HEK293 (cell line): ENCODE measurements around the gene RBM20.

ENCODE experiments used
- CTCF ChIP-seq: fragments of 450-650 bp; formaldehyde crosslinking; IDR thresholded peaks from 2 replicates; pipeline ENCODE4 v1.5.1; 2016; ENCODE audit warnings: missing biosample characterization, missing genetic modification characterization
- HOXC10 ChIP-seq: sonication (generic); formaldehyde crosslinking; IDR thresholded peaks from 2 replicates; pipeline ENCODE4 v1.8.1; 2023; ENCODE audit warnings: mild to moderate bottlenecking, missing genetic modification reagents
- REST ChIP-seq: fragments of 450-650 bp; formaldehyde crosslinking; IDR thresholded peaks from 2 replicates; pipeline ENCODE4 v1.5.1; 2016; ENCODE audit warnings: missing biosample characterization, missing genetic modification characterization
- ZBTB1 ChIP-seq: fragments of 450-650 bp; formaldehyde crosslinking; IDR thresholded peaks from 2 replicates; pipeline ENCODE4 v1.5.1; 2016; ENCODE audit warnings: missing biosample characterization, missing genetic modification characterization
- ZBTB49 ChIP-seq: fragments of 450-650 bp; formaldehyde crosslinking; IDR thresholded peaks from 2 replicates; pipeline ENCODE4 v1.5.1; 2016; ENCODE audit warnings: missing biosample characterization, missing genetic modification characterization, low read depth
- ZNF776 ChIP-seq: fragments of 450-650 bp; formaldehyde crosslinking; IDR thresholded peaks from 2 replicates; pipeline ENCODE4 v1.5.0; 2017; ENCODE audit warnings: missing biosample characterization, missing genetic modification characterization, borderline replicate concordance

GRCh38 chr10:110686949-110687348 lies 42.8 kb downstream of the RBM20 start:
- no peak for TF ChIP-seq CTCF (tag by site-specific recombination)
- TF ChIP-seq REST (tag by site-specific recombination): no peak
- TF ChIP-seq ZNF776 (tag by site-specific recombination): no peak
- TF ChIP-seq HOXC10 (CRISPR knock-in tag): no peak
- no peak for TF ChIP-seq ZBTB49 (tag by site-specific recombination)
- TF ChIP-seq ZBTB1 (tag by site-specific recombination): no peak
